Measurements from ENCODE around the gene RIPOR3.

Gene RIPOR3

GRCh38 chr20:50690650-50691572, at the start of gene RIPOR3:
Gene RIPOR3 (minus strand): TSS chr20:50691542. CDS start chr20:50691128, 414 bp downstream.
- FAIRE-seq, result no peak

- no peak for FAIRE-seq
Observed at GRCh38 chr20:50737352-50737751, 46.0 kb upstream of the RIPOR3 start.

GRCh38 chr20:50735813-50736212, 44.5 kb upstream of the RIPOR3 start:
- no peak for FAIRE-seq

GRCh38 chr20:50734730-50735679, 43.7 kb upstream of the RIPOR3 start:
- no peak for FAIRE-seq

- FAIRE-seq, result no peak
Observed at GRCh38 chr20:50733644-50734349, 42.5 kb upstream of the RIPOR3 start.

- no peak for FAIRE-seq
Observed at GRCh38 chr20:50731930-50732690, 40.8 kb upstream of the RIPOR3 start.

- FAIRE-seq, result peak; percentile 60
Observed at GRCh38 chr20:50731055-50731929, 40.0 kb upstream of the RIPOR3 start, which contains the start of gene PARD6B. Gene PARD6B (plus strand): TSS chr20:50731580. CDS start chr20:50731787, 207 bp downstream.

- FAIRE-seq, result no peak
Observed at GRCh38 chr20:50730765-50731054, 39.4 kb upstream of the RIPOR3 start.

- FAIRE-seq, result no peak
Observed at GRCh38 chr20:50729901-50730764, 38.8 kb upstream of the RIPOR3 start.

GRCh38 chr20:50728981-50729874, 37.9 kb upstream of the RIPOR3 start:
- no peak for FAIRE-seq

- no peak for FAIRE-seq
Observed at GRCh38 chr20:50728486-50728980, 37.2 kb upstream of the RIPOR3 start.

GRCh38 chr20:50727792-50728485, 36.6 kb upstream of the RIPOR3 start:
- FAIRE-seq, result no peak

GRCh38 chr20:50726955-50727791, 35.8 kb upstream of the RIPOR3 start:
- no peak for FAIRE-seq

GRCh38 chr20:50725724-50726005, 34.3 kb upstream of the RIPOR3 start:
- no peak for FAIRE-seq

- FAIRE-seq, result no peak
Observed at GRCh38 chr20:50724851-50725723, 33.7 kb upstream of the RIPOR3 start.

- no peak for FAIRE-seq
Observed at GRCh38 chr20:50724112-50724725, 32.9 kb upstream of the RIPOR3 start.

Data from A204.1 (cell line).